Esophagus muscularis mucosa (tissue), 4 donors: Measurements from ENCODE around the gene SHKBP1. TPM values are rescaled to one million over a fixed set of nuclear protein-coding genes. Genes with fewer than 3 reads are reported as not detected.
A peak's percentile ranks its signal among the peaks of the same experiment; 100 is the strongest.

Experiments used
- DNase-seq: peaks from one replicate; pipeline ENCODE4 v3.0.0-alpha.2; 2017; ENCODE audit errors: extremely low spot score
- H3K27ac ChIP-seq, 4 donors: fragments of 200-600 bp; sonication (generic); replicated peaks in 1 of 4; 1 replicate in 3 of 4; 2 replicates in 1 of 4; pipeline ENCODE4 v1.5.1; 2016 to 2019; ENCODE audit warnings: mild to moderate bottlenecking in 1 of 4
- H3K27me3 ChIP-seq, 4 donors: fragments of 200-600 bp; sonication (generic); one replicate each; pipeline versions ENCODE4 v1.5.1 to v1.6.0; 2016 to 2019
- H3K36me3 ChIP-seq, 4 donors: fragments of 200-600 bp; sonication (generic); one replicate each; pipeline ENCODE4 v1.5.1; 2016 to 2019
- H3K4me1 ChIP-seq, 4 donors: fragments of 200-600 bp; sonication (generic); one replicate each; pipeline ENCODE4 v1.5.1; 2016 to 2019
- H3K4me3 ChIP-seq, 4 donors: fragments of 200-600 bp; sonication (generic); 1 replicate in 2 of 4; 2 replicates in 2 of 4; pipeline ENCODE4 v1.5.1; 2016 to 2019; ENCODE audit warnings: mild to moderate bottlenecking in 4 of 4, moderate library complexity in 1 of 4
- H3K9me3 ChIP-seq, 4 donors: fragments of 200-600 bp; sonication (generic); 1 replicate in 3 of 4; 2 replicates in 1 of 4; pipeline ENCODE4 v1.5.1; 2016 to 2019
- EP300 ChIP-seq: sonication (generic); formaldehyde crosslinking; IDR thresholded peaks from one replicate; pipeline ENCODE4 v1.6.1; 2017; ENCODE audit warnings: antibody characterized with exemption
- POLR2A ChIP-seq: fragments of 450-650 bp; IDR thresholded peaks from one replicate; pipeline ENCODE4 v1.6.1; 2017; ENCODE audit warnings: antibody characterized with exemption, moderate library complexity, mild to moderate bottlenecking, low read depth
- POLR2AphosphoS5 ChIP-seq, 2 donors: sonication (generic); formaldehyde crosslinking; IDR thresholded peaks; one replicate each; pipeline ENCODE4 v1.6.1; 2017; ENCODE audit warnings: antibody characterized with exemption in 2 of 2
- WGBS: methylation state at CpG from one replicate; pipeline ENCODE4 v1.1.5; 2018; 5-methylcytosine and 5-hydroxymethylcytosine counted together
- intact Hi-C: fragments of 100-400 bp; cut with DNase I; formaldehyde crosslinking; loops from one replicate; pipeline ENCODE4 v1.15.1; 2023
- total RNA-seq, 4 donors: library from RNA; depleted of rRNA; stranded (reverse); fragments of >200 nt; gene quantifications; one replicate each; pipeline versions ENCODE4 v1.1.0 to v1.2.1, GENCODE V29; 2016
- TF ChIP-seq, protein P1 (sequence below), 3 experiments: fragments of 200-600 bp in 2 of 3; fragments of 450-650 bp in 1 of 3; sonication (generic) in 2 of 3; IDR thresholded peaks; one replicate each; pipeline ENCODE4 v1.5.1; 2017 to 2019; ENCODE audit warnings: antibody characterized with exemption in 3 of 3, mild to moderate bottlenecking in 2 of 3, moderate library complexity in 1 of 3

SHKBP1 gene
- total RNA-seq, 4 donors from 2014 or later, result 39.5 to 82.7 (median 52.7) TPM

- peaks cover 0 to 24% (median 8%) of the 10 kb centered on the region in 4 donors for H3K36me3 ChIP-seq
- H3K27ac ChIP-seq, result no peak overlapping the region
- no peak for DNase-seq
- peaks cover 6 to 19% (median 10%) of the 10 kb centered on the region in 4 donors for H3K4me1 ChIP-seq
- intact Hi-C loops, result loop anchor here (10.0 kb wide), 1 partner anchor 328 kb away; no protein-coding TSS in a partner anchor
- H3K4me3 ChIP-seq, result no peak overlapping the region
- TF ChIP-seq POLR2A, result no peak
- no peak for TF ChIP-seq EP300
- TF ChIP-seq POLR2AphosphoS5 (IDR thresholded peaks at IDR 0.05), result no peak
- TF ChIP-seq, protein P1, sequence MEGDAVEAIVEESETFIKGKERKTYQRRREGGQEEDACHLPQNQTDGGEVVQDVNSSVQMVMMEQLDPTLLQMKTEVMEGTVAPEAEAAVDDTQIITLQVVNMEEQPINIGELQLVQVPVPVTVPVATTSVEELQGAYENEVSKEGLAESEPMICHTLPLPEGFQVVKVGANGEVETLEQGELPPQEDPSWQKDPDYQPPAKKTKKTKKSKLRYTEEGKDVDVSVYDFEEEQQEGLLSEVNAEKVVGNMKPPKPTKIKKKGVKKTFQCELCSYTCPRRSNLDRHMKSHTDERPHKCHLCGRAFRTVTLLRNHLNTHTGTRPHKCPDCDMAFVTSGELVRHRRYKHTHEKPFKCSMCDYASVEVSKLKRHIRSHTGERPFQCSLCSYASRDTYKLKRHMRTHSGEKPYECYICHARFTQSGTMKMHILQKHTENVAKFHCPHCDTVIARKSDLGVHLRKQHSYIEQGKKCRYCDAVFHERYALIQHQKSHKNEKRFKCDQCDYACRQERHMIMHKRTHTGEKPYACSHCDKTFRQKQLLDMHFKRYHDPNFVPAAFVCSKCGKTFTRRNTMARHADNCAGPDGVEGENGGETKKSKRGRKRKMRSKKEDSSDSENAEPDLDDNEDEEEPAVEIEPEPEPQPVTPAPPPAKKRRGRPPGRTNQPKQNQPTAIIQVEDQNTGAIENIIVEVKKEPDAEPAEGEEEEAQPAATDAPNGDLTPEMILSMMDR (IDR thresholded peaks at IDR 0.05), result no peak
- no peaks in the 10 kb centered on the region for H3K9me3 ChIP-seq
- no peaks in the 10 kb centered on the region for H3K27me3 ChIP-seq
- WGBS, result 82% methylated on average over 5 of the region's 5 CpGs
Measured at GRCh38 chr19:40633207-40633606, 56.5 kb downstream of the SHKBP1 start.

GRCh38 chr19:40638327-40638726, 61.7 kb downstream of the SHKBP1 start:
- no peak overlapping the region for H3K4me3 ChIP-seq
- no peaks in the 10 kb centered on the region for H3K27me3 ChIP-seq
- intact Hi-C loops, result loop anchor here (5.0 to 10.0 kb wide), 2 partner anchors 111 to 334 kb away; no protein-coding TSS in a partner anchor
- H3K27ac ChIP-seq, result no peak overlapping the region
- peaks cover 15 to 42% (median 27%) of the 10 kb centered on the region in 4 donors for H3K4me1 ChIP-seq
- no peak for DNase-seq
- TF ChIP-seq POLR2AphosphoS5 (IDR thresholded peaks at IDR 0.05) (no peak), EP300 (no peak), POLR2A (no peak)
- TF ChIP-seq, protein P1 (IDR thresholded peaks at IDR 0.05), result no peak
- 95% methylated on average over 1 of the region's 1 CpG for WGBS
- H3K9me3 ChIP-seq, result no peaks in the 10 kb centered on the region
- H3K36me3 ChIP-seq, result no peaks in the 10 kb centered on the region

DNA sequence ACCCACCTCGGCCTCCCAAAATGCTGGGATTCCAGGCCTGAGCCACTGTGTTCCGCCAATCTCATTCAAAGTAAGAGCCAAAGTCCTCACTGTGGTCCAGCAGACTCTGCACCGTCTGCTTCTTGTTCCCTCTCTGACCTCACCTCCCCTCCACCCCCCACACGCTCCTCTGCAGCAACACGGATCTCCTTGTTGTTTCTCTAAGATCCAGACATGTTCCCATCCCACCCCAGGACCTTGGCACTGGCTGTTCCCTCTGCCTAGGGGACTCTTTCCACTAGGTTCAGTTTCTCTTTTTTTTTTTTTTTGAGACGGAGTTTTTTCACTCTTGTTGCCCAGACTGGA, 62.9 kb downstream of the SHKBP1 start:
- Histone ChIP-seq H3K27ac (peak overlapping the region in 2 of 4 donors; percentile 35 to 58), H3K9me3 (no peaks in the 10 kb centered on the region), H3K36me3 (no peaks in the 10 kb centered on the region), H3K27me3 (no peaks in the 10 kb centered on the region), H3K4me1 (peaks cover 9 to 29% (median 20%) of the 10 kb centered on the region in 4 donors), H3K4me3 (no peak overlapping the region)
- TF ChIP-seq POLR2AphosphoS5 (IDR thresholded peaks at IDR 0.05), result no peak
- TF ChIP-seq, protein P1 (IDR thresholded peaks at IDR 0.05), result no peak
- TF ChIP-seq POLR2A, result no peak
- no peak for TF ChIP-seq EP300
- intact Hi-C loops, result loop anchor here (5.0 to 10.0 kb wide), 2 partner anchors 112 to 335 kb away; no protein-coding TSS in a partner anchor
- WGBS, result 78% methylated on average over 6 of the region's 6 CpGs
- DNase-seq, result no peak

GRCh38 chr19:40640744-40641143, 64.1 kb downstream of the SHKBP1 start:
- H3K36me3 ChIP-seq, result no peaks in the 10 kb centered on the region
- no peak overlapping the region for H3K4me3 ChIP-seq
- intact Hi-C loops, result no loop called here
- no peak for DNase-seq
- TF ChIP-seq POLR2AphosphoS5 (IDR thresholded peaks at IDR 0.05) (no peak), EP300 (no peak), POLR2A (no peak)
- TF ChIP-seq, protein P1 (IDR thresholded peaks at IDR 0.05), result no peak
- H3K27ac ChIP-seq, result peak overlapping the region; percentile 19 to 67 (median 46)
- H3K27me3 ChIP-seq, result no peaks in the 10 kb centered on the region
- peaks cover 17 to 34% (median 27%) of the 10 kb centered on the region in 4 donors for H3K4me1 ChIP-seq
- H3K9me3 ChIP-seq, result no peaks in the 10 kb centered on the region
- WGBS, result 34% methylated on average over 5 of the region's 5 CpGs

Other genes starting within 250 kb of the SHKBP1 start
- 10 to 100 TPM; 17.9 to 42.6 (median 26.8) TPM for gene C19orf47, start 228.5 kb upstream of the SHKBP1 start, total RNA-seq
- 100 to 1,000 TPM; 206 to 280 (median 223) TPM for gene PLD3, start 228.2 kb upstream of the SHKBP1 start, total RNA-seq
- gene HIPK4, start 186.7 kb upstream of the SHKBP1 start, total RNA-seq, result under 1 TPM; under 0.01 to 0.63 (median 0.42) TPM
- 10 to 100 TPM in 2 of 4 donors, 1 to 10 TPM in 2; 5.8 to 12.4 (median 8.8) TPM for gene PRX, start 163.5 kb upstream of the SHKBP1 start, total RNA-seq
- gene SERTAD1, start 150.9 kb upstream of the SHKBP1 start, total RNA-seq, result 10 to 100 TPM; 13.7 to 73.1 (median 22.5) TPM
- 10 to 100 TPM; 18.3 to 47.2 (median 37.8) TPM for gene SERTAD3, start 132.5 kb upstream of the SHKBP1 start, total RNA-seq
- 100 to 1,000 TPM; 159 to 223 (median 194) TPM for gene BLVRB, start 111.1 kb upstream of the SHKBP1 start, total RNA-seq
- 1 to 10 TPM; 2.1 to 6.4 (median 5.8) TPM for gene SPTBN4, start 109.9 kb upstream of the SHKBP1 start, total RNA-seq
- 100 to 1,000 TPM; 358 to 430 (median 397) TPM for gene LTBP4, start 24.5 kb downstream of the SHKBP1 start, total RNA-seq
- 10 to 100 TPM; 28.2 to 51.7 (median 41.5) TPM for gene NUMBL, start 113.8 kb downstream of the SHKBP1 start, total RNA-seq
- 10 to 100 TPM; 34.5 to 57.7 (median 45.3) TPM for gene COQ8B, start 140.0 kb downstream of the SHKBP1 start, total RNA-seq
- 100 to 1,000 TPM in 1 of 4 donors, 10 to 100 TPM in 3; 28.7 to 123 (median 33.3) TPM for gene ITPKC, start 140.2 kb downstream of the SHKBP1 start, total RNA-seq
- 1 to 10 TPM; 1.7 to 4.6 (median 3.7) TPM for gene ACTMAP, start 173.6 kb downstream of the SHKBP1 start, total RNA-seq
- gene SNRPA, start 174.3 kb downstream of the SHKBP1 start, total RNA-seq, result 10 to 100 TPM; 47.3 to 69.1 (median 57.6) TPM
- 1 to 10 TPM; 2.1 to 4.1 (median 2.7) TPM for gene MIA, start 198.6 kb downstream of the SHKBP1 start, total RNA-seq
- gene RAB4B, start 201.4 kb downstream of the SHKBP1 start, total RNA-seq, result 10 to 100 TPM; 22.9 to 26.6 (median 23.2) TPM
- 100 to 1,000 TPM in 2 of 4 donors, 10 to 100 TPM in 2; 93.1 to 131 (median 101) TPM for gene EGLN2, start 222.3 kb downstream of the SHKBP1 start, total RNA-seq